Measurements from ENCODE around the gene CHIC2. TPM values are rescaled to one million over a fixed set of nuclear protein-coding genes. Genes with fewer than 3 reads are reported as not detected.

CHIC2 gene
- total RNA-seq, 1 experiment from 2014 or later: 10.8 TPM

DNA sequence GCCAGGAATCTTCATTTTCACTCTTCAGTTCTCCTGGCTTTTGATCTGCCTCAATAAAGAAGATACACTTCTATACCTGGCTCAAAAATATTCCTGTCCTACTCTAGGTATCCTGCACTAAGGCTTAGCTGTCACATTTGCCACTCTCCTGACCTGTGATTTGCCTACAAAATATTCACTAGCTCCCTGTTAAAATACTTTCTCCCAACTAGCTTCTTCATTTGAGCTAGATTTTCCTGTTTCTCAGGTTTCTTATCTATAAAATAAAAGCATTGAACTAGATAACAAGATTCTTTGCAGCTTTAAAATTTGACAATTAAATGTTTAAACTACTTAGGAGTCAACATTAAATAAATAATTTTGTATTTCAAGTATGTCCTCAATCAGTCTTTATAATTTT, 53.2 kb downstream of the CHIC2 start:
- ChIA-PET RAD21 (ENCODE audit: low non-redundant PET in 1 of 2, low total read pairs in 2 of 2, uncharacterized antibody in 2 of 2, unreplicated experiment in 2 of 2) (no interaction called here), POLR2A (no interaction called here), CTCF (no interaction called here)
- DNase-seq (ENCODE audit: low read depth, low spot score) (no peak), ATAC-seq (no peak)
- no TSS peak for BruUV-seq (replicated peaks)
- Histone ChIP-seq H3K79me2 (ENCODE audit: insufficient read depth, low read length) (no peaks in the 10 kb centered on the region), H3K9me2 (ENCODE audit: insufficient read depth) (no peaks in the 10 kb centered on the region), H3K9me3 (ENCODE audit: control insufficient read depth in 1 of 2, insufficient read depth in 1 of 2, low read depth in 1 of 2, low read length in 2 of 2) (no peaks in the 10 kb centered on the region), H3K4me2 (ENCODE audit: low read length) (no peak overlapping the region), H3K36me3 (ENCODE audit: control insufficient read depth in 1 of 2, insufficient read depth in 2 of 2, low read length in 2 of 2) (no peaks in the 10 kb centered on the region), H2AFZ (ENCODE audit: low read depth, low read length, poor library complexity, severe bottlenecking) (no peak overlapping the region), H3K4me3 (replicated peaks in 1 of 2; ENCODE audit: low read depth in 1 of 2, low read length in 2 of 2) (no peak overlapping the region), H4K20me1 (ENCODE audit: insufficient read depth) (no peaks in the 10 kb centered on the region), H3K27me3 (ENCODE audit: insufficient read depth, low read length) (no peaks in the 10 kb centered on the region), H3K9ac (ENCODE audit: low read length) (no peak overlapping the region), H3K27ac (ENCODE audit: low read depth, low read length) (no peak overlapping the region), H3K4me1 (ENCODE audit: control insufficient read depth in 1 of 2, insufficient read depth in 2 of 2, low read length in 2 of 2) (no peaks in the 10 kb centered on the region)
- TF ChIP-seq CBX3 (IDR thresholded peaks at IDR 0.05; ENCODE audit: low read depth) (no peak), ELF1 (IDR thresholded peaks at IDR 0.05; ENCODE audit: borderline replicate concordance, low read depth) (no peak), ZFX (IDR thresholded peaks at IDR 0.05) (no peak), CEBPB (IDR thresholded peaks at IDR 0.05; ENCODE audit: low read depth) (no peak), MAX (IDR thresholded peaks at IDR 0.05) (no peak), RAD21 (IDR thresholded peaks at IDR 0.05; ENCODE audit: low read depth) (no peak), POLR2AphosphoS5 (IDR thresholded peaks at IDR 0.05; ENCODE audit: low read depth, low read length) (no peak), TCF7L2 (IDR thresholded peaks at IDR 0.05; ENCODE audit: borderline replicate concordance, extremely low read depth, insufficient read depth, insufficient read length) (no peak), EGR1 (IDR thresholded peaks at IDR 0.05; ENCODE audit: low read depth) (no peak), EZH2 (IDR thresholded peaks at IDR 0.05) (no peak), FOSL1 (IDR thresholded peaks at IDR 0.05; ENCODE audit: low read depth) (no peak), SRF (IDR thresholded peaks at IDR 0.05; ENCODE audit: low read depth) (no peak)
- TF ChIP-seq, protein P1, sequence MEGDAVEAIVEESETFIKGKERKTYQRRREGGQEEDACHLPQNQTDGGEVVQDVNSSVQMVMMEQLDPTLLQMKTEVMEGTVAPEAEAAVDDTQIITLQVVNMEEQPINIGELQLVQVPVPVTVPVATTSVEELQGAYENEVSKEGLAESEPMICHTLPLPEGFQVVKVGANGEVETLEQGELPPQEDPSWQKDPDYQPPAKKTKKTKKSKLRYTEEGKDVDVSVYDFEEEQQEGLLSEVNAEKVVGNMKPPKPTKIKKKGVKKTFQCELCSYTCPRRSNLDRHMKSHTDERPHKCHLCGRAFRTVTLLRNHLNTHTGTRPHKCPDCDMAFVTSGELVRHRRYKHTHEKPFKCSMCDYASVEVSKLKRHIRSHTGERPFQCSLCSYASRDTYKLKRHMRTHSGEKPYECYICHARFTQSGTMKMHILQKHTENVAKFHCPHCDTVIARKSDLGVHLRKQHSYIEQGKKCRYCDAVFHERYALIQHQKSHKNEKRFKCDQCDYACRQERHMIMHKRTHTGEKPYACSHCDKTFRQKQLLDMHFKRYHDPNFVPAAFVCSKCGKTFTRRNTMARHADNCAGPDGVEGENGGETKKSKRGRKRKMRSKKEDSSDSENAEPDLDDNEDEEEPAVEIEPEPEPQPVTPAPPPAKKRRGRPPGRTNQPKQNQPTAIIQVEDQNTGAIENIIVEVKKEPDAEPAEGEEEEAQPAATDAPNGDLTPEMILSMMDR (IDR thresholded peaks at IDR 0.05 in 2 of 3, conservative IDR thresholded peaks at IDR 0.05 in 1 of 3; ENCODE audit: borderline replicate concordance in 1 of 3, insufficient read depth in 1 of 3, low read depth in 2 of 3, low read length in 2 of 3): no peak
- TF ChIP-seq, protein P2, sequence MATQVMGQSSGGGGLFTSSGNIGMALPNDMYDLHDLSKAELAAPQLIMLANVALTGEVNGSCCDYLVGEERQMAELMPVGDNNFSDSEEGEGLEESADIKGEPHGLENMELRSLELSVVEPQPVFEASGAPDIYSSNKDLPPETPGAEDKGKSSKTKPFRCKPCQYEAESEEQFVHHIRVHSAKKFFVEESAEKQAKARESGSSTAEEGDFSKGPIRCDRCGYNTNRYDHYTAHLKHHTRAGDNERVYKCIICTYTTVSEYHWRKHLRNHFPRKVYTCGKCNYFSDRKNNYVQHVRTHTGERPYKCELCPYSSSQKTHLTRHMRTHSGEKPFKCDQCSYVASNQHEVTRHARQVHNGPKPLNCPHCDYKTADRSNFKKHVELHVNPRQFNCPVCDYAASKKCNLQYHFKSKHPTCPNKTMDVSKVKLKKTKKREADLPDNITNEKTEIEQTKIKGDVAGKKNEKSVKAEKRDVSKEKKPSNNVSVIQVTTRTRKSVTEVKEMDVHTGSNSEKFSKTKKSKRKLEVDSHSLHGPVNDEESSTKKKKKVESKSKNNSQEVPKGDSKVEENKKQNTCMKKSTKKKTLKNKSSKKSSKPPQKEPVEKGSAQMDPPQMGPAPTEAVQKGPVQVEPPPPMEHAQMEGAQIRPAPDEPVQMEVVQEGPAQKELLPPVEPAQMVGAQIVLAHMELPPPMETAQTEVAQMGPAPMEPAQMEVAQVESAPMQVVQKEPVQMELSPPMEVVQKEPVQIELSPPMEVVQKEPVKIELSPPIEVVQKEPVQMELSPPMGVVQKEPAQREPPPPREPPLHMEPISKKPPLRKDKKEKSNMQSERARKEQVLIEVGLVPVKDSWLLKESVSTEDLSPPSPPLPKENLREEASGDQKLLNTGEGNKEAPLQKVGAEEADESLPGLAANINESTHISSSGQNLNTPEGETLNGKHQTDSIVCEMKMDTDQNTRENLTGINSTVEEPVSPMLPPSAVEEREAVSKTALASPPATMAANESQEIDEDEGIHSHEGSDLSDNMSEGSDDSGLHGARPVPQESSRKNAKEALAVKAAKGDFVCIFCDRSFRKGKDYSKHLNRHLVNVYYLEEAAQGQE (IDR thresholded peaks at IDR 0.05; ENCODE audit: low read depth): no peak
- intact Hi-C loops (cut with micrococcal nuclease): no loop called here
